Esophagus squamous epithelium (tissue), 4 donors: ENCODE results near the gene ODAD4.

Source experiments
- POLR2A ChIP-seq, 4 donors: fragments of 450-650 bp; IDR thresholded peaks; one replicate each; pipeline ENCODE4 v1.6.1; 2017; ENCODE audit warnings: antibody characterized with exemption in 4 of 4, mild to moderate bottlenecking in 4 of 4, moderate library complexity in 3 of 4
- TF ChIP-seq, protein P1 (sequence below), 6 experiments: fragments of 450-650 bp in 4 of 6; fragments of 200-600 bp in 2 of 6; sonication (generic) in 2 of 6; IDR thresholded peaks; one replicate each; pipeline ENCODE4 v1.5.1; 2016 to 2019; ENCODE audit warnings: antibody characterized with exemption in 6 of 6, mild to moderate bottlenecking in 4 of 6, moderate library complexity in 4 of 6

DNA sequence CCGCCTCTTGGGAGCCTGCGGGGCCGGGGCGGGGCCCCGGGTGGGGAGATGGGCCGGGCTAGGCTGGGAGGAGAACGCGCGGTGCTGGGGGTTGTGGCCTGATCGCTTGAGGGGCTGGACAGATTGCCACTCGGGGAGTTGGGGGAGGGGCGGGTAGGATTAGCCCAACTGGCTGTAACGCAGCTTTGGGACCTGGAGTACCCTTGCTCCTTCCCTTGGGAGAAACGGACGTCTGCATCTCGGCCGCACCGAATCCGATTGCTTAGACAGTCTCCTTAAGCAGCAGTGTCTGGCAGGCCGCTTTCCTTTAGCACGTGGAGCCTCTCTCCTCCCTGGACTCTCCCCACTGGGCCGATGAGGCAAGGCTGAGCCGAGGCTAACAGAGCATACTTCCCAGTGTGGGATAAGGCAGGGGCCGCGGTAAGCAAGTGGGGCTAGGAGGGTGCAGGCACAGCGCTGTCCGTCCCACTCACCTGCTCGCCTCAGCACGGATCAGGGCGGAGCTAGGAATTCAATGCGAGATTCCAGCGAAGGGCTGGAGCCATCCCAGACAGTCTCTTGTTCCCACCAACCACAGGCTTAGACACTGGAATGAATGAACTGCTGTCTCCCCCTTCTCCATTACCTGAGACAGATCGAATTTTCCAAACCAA, 11.1 kb upstream of the ODAD4 start:
- TF ChIP-seq POLR2A (IDR thresholded peaks at IDR 0.05) = no peak
- TF ChIP-seq, protein P1, sequence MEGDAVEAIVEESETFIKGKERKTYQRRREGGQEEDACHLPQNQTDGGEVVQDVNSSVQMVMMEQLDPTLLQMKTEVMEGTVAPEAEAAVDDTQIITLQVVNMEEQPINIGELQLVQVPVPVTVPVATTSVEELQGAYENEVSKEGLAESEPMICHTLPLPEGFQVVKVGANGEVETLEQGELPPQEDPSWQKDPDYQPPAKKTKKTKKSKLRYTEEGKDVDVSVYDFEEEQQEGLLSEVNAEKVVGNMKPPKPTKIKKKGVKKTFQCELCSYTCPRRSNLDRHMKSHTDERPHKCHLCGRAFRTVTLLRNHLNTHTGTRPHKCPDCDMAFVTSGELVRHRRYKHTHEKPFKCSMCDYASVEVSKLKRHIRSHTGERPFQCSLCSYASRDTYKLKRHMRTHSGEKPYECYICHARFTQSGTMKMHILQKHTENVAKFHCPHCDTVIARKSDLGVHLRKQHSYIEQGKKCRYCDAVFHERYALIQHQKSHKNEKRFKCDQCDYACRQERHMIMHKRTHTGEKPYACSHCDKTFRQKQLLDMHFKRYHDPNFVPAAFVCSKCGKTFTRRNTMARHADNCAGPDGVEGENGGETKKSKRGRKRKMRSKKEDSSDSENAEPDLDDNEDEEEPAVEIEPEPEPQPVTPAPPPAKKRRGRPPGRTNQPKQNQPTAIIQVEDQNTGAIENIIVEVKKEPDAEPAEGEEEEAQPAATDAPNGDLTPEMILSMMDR (IDR thresholded peaks at IDR 0.05) = no peak
